Measurements from ENCODE around the gene CUEDC1. TPM values are rescaled to one million over a fixed set of nuclear protein-coding genes. Genes with fewer than 3 reads are reported as not detected.

The CUEDC1 gene
- total RNA-seq, 3 donors from 2014 or later = 23.5 to 46.8 (median 23.6) TPM

GRCh38 chr17:57888311-57889216 lies 66.6 kb downstream of the CUEDC1 start:
- DNase-seq (peak in 1 of 3 donors; percentile 12), ATAC-seq (no peak)
- Histone ChIP-seq H3K4me1 (ENCODE audit: low read depth) (peaks cover 19% of the 10 kb centered on the region), H3K36me3 (ENCODE audit: low read depth) (no peaks in the 10 kb centered on the region), H3K9me3 (no peaks in the 10 kb centered on the region), H3K4me3 (no peak overlapping the region)
- TF ChIP-seq CTCF (IDR thresholded peaks at IDR 0.05) = no peak
- intact Hi-C loops (cut with DNase I, micrococcal nuclease) = no loop called here

- intact Hi-C loops (cut with DNase I, micrococcal nuclease) = no loop called here
- Histone ChIP-seq H3K4me1 (ENCODE audit: low read depth) (peaks cover 9% of the 10 kb centered on the region), H3K9me3 (no peaks in the 10 kb centered on the region), H3K36me3 (ENCODE audit: low read depth) (no peaks in the 10 kb centered on the region), H3K4me3 (no peak overlapping the region)
- ATAC-seq (no peak), DNase-seq (peak in 1 of 3 donors; percentile 19)
- no peak for TF ChIP-seq CTCF (IDR thresholded peaks at IDR 0.05)
Observed at GRCh38 chr17:57887161-57887560, 68.1 kb downstream of the CUEDC1 start.

- H3K9me3 ChIP-seq = no peaks in the 10 kb centered on the region
- no peak overlapping the region for H3K4me3 ChIP-seq
- ATAC-seq = no peak
- no peaks in the 10 kb centered on the region for H3K36me3 ChIP-seq (ENCODE audit: low read depth)
- DNase-seq = no peak
- peaks cover 12% of the 10 kb centered on the region for H3K4me1 ChIP-seq (ENCODE audit: low read depth)
- TF ChIP-seq CTCF (IDR thresholded peaks at IDR 0.05) = no peak
- intact Hi-C loops (cut with DNase I, micrococcal nuclease) = no loop called here
Observed at GRCh38 chr17:57886020-57886419, 69.2 kb downstream of the CUEDC1 start.

GRCh38 chr17:57885148-57885915 lies 69.9 kb downstream of the CUEDC1 start:
- intact Hi-C loops (cut with DNase I, micrococcal nuclease) = no loop called here
- Histone ChIP-seq H3K4me3 (no peak overlapping the region), H3K4me1 (ENCODE audit: low read depth) (peaks cover 11% of the 10 kb centered on the region), H3K36me3 (ENCODE audit: low read depth) (no peaks in the 10 kb centered on the region), H3K9me3 (no peaks in the 10 kb centered on the region)
- DNase-seq = peak in 1 of 3 donors; percentile 52
- no peak for TF ChIP-seq CTCF (IDR thresholded peaks at IDR 0.05)
- no peak for ATAC-seq

- no peak overlapping the region for H3K4me3 ChIP-seq
- no peaks in the 10 kb centered on the region for H3K9me3 ChIP-seq
- no peak for TF ChIP-seq CTCF (IDR thresholded peaks at IDR 0.05)
- DNase-seq (peak in 1 of 3 donors; percentile 50), ATAC-seq (no peak)
- no peaks in the 10 kb centered on the region for H3K36me3 ChIP-seq (ENCODE audit: low read depth)
- intact Hi-C loops (cut with DNase I, micrococcal nuclease) = no loop called here
- H3K4me1 ChIP-seq (ENCODE audit: low read depth) = peaks cover 3% of the 10 kb centered on the region
Observed at GRCh38 chr17:57881783-57882351, 73.3 kb downstream of the CUEDC1 start.

Measured in mucosa of descending colon (tissue), 3 donors.